ENCODE measurements around the gene PPFIA3. TPM values are rescaled to one million over a fixed set of nuclear protein-coding genes. Genes with fewer than 3 reads are reported as not detected.

Gene PPFIA3
- total and polyA plus RNA-seq, 8 donors: 0.45 to 19.7 (median 7.6) TPM

GRCh38 chr19:49109051-49109450, 10.3 kb upstream of the PPFIA3 start:
- TF ChIP-seq POLR2A (IDR thresholded peaks at IDR 0.05) (no peak), EP300 (IDR thresholded peaks at IDR 0.05) (no peak), POLR2AphosphoS5 (IDR thresholded peaks at IDR 0.05) (no peak)
- TF ChIP-seq, protein P1, sequence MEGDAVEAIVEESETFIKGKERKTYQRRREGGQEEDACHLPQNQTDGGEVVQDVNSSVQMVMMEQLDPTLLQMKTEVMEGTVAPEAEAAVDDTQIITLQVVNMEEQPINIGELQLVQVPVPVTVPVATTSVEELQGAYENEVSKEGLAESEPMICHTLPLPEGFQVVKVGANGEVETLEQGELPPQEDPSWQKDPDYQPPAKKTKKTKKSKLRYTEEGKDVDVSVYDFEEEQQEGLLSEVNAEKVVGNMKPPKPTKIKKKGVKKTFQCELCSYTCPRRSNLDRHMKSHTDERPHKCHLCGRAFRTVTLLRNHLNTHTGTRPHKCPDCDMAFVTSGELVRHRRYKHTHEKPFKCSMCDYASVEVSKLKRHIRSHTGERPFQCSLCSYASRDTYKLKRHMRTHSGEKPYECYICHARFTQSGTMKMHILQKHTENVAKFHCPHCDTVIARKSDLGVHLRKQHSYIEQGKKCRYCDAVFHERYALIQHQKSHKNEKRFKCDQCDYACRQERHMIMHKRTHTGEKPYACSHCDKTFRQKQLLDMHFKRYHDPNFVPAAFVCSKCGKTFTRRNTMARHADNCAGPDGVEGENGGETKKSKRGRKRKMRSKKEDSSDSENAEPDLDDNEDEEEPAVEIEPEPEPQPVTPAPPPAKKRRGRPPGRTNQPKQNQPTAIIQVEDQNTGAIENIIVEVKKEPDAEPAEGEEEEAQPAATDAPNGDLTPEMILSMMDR (IDR thresholded peaks at IDR 0.05): no peak
- Histone ChIP-seq H3K4me1 (peaks cover 8 to 23% (median 15%) of the 10 kb centered on the region in 4 donors), H3K4me3 (no peak overlapping the region), H3K27ac (no peak overlapping the region), H3K27me3 (no peaks in the 10 kb centered on the region), H3K36me3 (peaks cover 43 to 57% (median 55%) of the 10 kb centered on the region in 4 donors), H3K9me3 (no peaks in the 10 kb centered on the region)
- intact Hi-C loops (cut with DNase I; ENCODE audit: low total_unique reads): no loop called here
- DNase-seq: no peak
- 58 to 82% (median 78%) methylated on average over 2 to 5 of the region's 5 CpGs for WGBS, 5 donors

DNA sequence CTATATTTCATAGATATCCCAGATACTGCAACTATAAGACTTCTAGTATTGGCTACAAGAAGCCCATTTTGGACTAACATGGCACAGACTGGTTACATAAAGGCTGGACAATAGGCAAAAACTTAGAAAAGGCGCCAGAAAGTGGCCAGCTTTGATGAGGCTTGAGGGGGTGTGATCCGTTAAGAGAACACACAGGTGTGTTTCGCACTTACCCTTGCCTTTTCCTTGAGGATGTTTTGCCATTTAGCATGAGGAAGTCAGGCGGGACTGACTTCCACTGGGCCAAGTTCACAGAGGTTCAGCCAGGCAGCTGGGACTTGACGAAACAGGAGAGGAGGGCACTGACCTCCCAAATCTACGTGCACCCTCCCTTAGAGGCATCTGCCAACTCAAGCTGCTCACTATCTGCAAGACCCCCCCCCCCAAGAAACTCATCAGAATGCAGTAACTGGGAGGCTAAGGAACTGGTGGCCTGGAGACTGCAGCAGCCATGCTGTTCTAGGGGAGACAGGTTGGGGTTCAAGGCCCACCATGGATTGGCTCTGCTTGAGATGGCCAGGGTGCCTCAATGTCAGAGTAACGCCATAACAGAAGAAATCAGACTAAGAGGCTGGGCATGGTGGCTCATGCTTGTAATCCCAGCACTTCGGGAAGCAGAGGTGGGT, 9.6 kb upstream of the PPFIA3 start:
- Histone ChIP-seq H3K9me3 (no peaks in the 10 kb centered on the region), H3K27me3 (no peaks in the 10 kb centered on the region), H3K27ac (no peak overlapping the region), H3K4me3 (no peak overlapping the region), H3K36me3 (peaks cover 36 to 51% (median 48%) of the 10 kb centered on the region in 4 donors), H3K4me1 (peaks cover 9 to 25% (median 18%) of the 10 kb centered on the region in 4 donors)
- no peak for DNase-seq
- intact Hi-C loops (cut with DNase I; ENCODE audit: low total_unique reads): no loop called here
- WGBS, 5 donors: 80 to 86% (median 83%) methylated on average over 7 to 8 of the region's 8 CpGs
- TF ChIP-seq POLR2AphosphoS5 (IDR thresholded peaks at IDR 0.05) (no peak), POLR2A (IDR thresholded peaks at IDR 0.05) (no peak), EP300 (IDR thresholded peaks at IDR 0.05) (no peak)
- TF ChIP-seq, protein P1 (IDR thresholded peaks at IDR 0.05): no peak

GRCh38 chr19:49110567-49110966, 8.8 kb upstream of the PPFIA3 start:
- Histone ChIP-seq H3K4me3 (no peak overlapping the region), H3K27me3 (no peaks in the 10 kb centered on the region), H3K4me1 (peaks cover 12 to 34% (median 25%) of the 10 kb centered on the region in 4 donors), H3K36me3 (peaks cover 27 to 42% (median 40%) of the 10 kb centered on the region in 4 donors), H3K27ac (no peak overlapping the region), H3K9me3 (no peaks in the 10 kb centered on the region)
- TF ChIP-seq POLR2AphosphoS5 (IDR thresholded peaks at IDR 0.05) (no peak), EP300 (IDR thresholded peaks at IDR 0.05) (no peak), POLR2A (IDR thresholded peaks at IDR 0.05) (no peak)
- TF ChIP-seq, protein P1 (IDR thresholded peaks at IDR 0.05): no peak
- 27 to 42% (median 31%) methylated on average over 3 of the region's 3 CpGs for WGBS, 5 donors
- intact Hi-C loops (cut with DNase I; ENCODE audit: low total_unique reads): no loop called here
- no peak for DNase-seq

GRCh38 chr19:49111218-49111998, 7.9 kb upstream of the PPFIA3 start:
- Histone ChIP-seq H3K4me1 (peaks cover 12 to 34% (median 25%) of the 10 kb centered on the region in 4 donors), H3K36me3 (peaks cover 21 to 33% (median 31%) of the 10 kb centered on the region in 4 donors), H3K9me3 (no peaks in the 10 kb centered on the region), H3K27ac (no peak overlapping the region), H3K4me3 (no peak overlapping the region), H3K27me3 (no peaks in the 10 kb centered on the region)
- TF ChIP-seq EP300 (IDR thresholded peaks at IDR 0.05) (no peak), POLR2AphosphoS5 (IDR thresholded peaks at IDR 0.05) (no peak)
- 75 to 78% (median 75%) methylated on average over 11 of the region's 11 CpGs for WGBS, 5 donors
- intact Hi-C loops (cut with DNase I; ENCODE audit: low total_unique reads): no loop called here
- no peak for DNase-seq
